Activated naive CD8-positive, alpha-beta T cell treated with anti-CD3 and anti-CD28 coated beads for 36 hours (primary cell): ENCODE measurements around the gene FAM78B. TPM values are rescaled to one million over a fixed set of nuclear protein-coding genes. Genes with fewer than 3 reads are reported as not detected.

Experiments
- DNase-seq: peaks from one replicate; pipeline ENCODE4 v3.0.0; 2021
- H3K27ac Mint-ChIP-seq: one replicate; pipeline ENCODE4 v1.8.0; 2022; ENCODE audit warnings: mild to moderate bottlenecking, moderate library complexity, mixed read lengths
- H3K27me3 Mint-ChIP-seq: one replicate; pipeline ENCODE4 v1.8.0; 2022; ENCODE audit warnings: mild to moderate bottlenecking, mixed read lengths
- H3K36me3 Mint-ChIP-seq: one replicate; pipeline ENCODE4 v1.8.0; 2021; ENCODE audit warnings: mild to moderate bottlenecking, mixed read lengths
- H3K4me1 Mint-ChIP-seq: one replicate; pipeline ENCODE4 v1.8.0; 2021; ENCODE audit warnings: mixed read lengths
- H3K4me3 Mint-ChIP-seq: one replicate; pipeline ENCODE4 v1.8.0; 2022; ENCODE audit warnings: mild to moderate bottlenecking, moderate library complexity, mixed read lengths
- H3K9me3 Mint-ChIP-seq: one replicate; pipeline ENCODE4 v1.8.0; 2022; ENCODE audit warnings: mixed read lengths
- total RNA-seq, 2 experiments: library from RNA; stranded (reverse); gene quantifications; one replicate each; pipeline ENCODE4 v1.2.3, GENCODE V29; 2021

FAM78B gene
- total RNA-seq, 2 experiments from 2014 or later = 0.62 to 0.74 TPM

- peaks cover 11% of the 10 kb centered on the region for H3K4me1 Mint-ChIP-seq
- H3K36me3 Mint-ChIP-seq = no peaks in the 10 kb centered on the region
These were observed 85.6 kb downstream of the FAM78B start for GRCh38 chr1:166080967-166081870.

GRCh38 chr1:166080277-166080966 lies 86.4 kb downstream of the FAM78B start:
- H3K4me3 Mint-ChIP-seq = peak overlapping the region; percentile 12
- H3K36me3 Mint-ChIP-seq = no peaks in the 10 kb centered on the region
- H3K4me1 Mint-ChIP-seq = peaks cover 11% of the 10 kb centered on the region
- DNase-seq = no peak
- no peak overlapping the region for H3K27ac Mint-ChIP-seq
- no peaks in the 10 kb centered on the region for H3K27me3 Mint-ChIP-seq
- H3K9me3 Mint-ChIP-seq = peaks cover 1% of the 10 kb centered on the region

More at GRCh38 chr1:166080967-166081870, 85.6 kb downstream of the FAM78B start:
- H3K4me3 Mint-ChIP-seq = peak overlapping the region; percentile 12
- DNase-seq = no peak
- H3K9me3 Mint-ChIP-seq = peaks cover 1% of the 10 kb centered on the region
- no peaks in the 10 kb centered on the region for H3K27me3 Mint-ChIP-seq
- no peak overlapping the region for H3K27ac Mint-ChIP-seq

- no peak overlapping the region for H3K4me3 Mint-ChIP-seq
- H3K27ac Mint-ChIP-seq = no peak overlapping the region
- no peaks in the 10 kb centered on the region for H3K36me3 Mint-ChIP-seq
- H3K9me3 Mint-ChIP-seq = peaks cover 1% of the 10 kb centered on the region
- H3K4me1 Mint-ChIP-seq = peaks cover 11% of the 10 kb centered on the region
- DNase-seq = no peak
- H3K27me3 Mint-ChIP-seq = no peaks in the 10 kb centered on the region
These were observed 87.5 kb downstream of the FAM78B start for GRCh38 chr1:166079276-166079675.

- DNase-seq = no peak
- H3K27ac Mint-ChIP-seq = no peak overlapping the region
- no peaks in the 10 kb centered on the region for H3K36me3 Mint-ChIP-seq
- no peaks in the 10 kb centered on the region for H3K4me1 Mint-ChIP-seq
- peaks cover 3% of the 10 kb centered on the region for H3K27me3 Mint-ChIP-seq
- H3K9me3 Mint-ChIP-seq = no peaks in the 10 kb centered on the region
- H3K4me3 Mint-ChIP-seq = no peak overlapping the region
These were observed 93.3 kb downstream of the FAM78B start for GRCh38 chr1:166073489-166073888.

GRCh38 chr1:166069390-166069789 lies 97.4 kb downstream of the FAM78B start:
- no peak for DNase-seq
- Mint-ChIP-seq H3K36me3 (no peaks in the 10 kb centered on the region), H3K4me1 (no peaks in the 10 kb centered on the region), H3K27me3 (peaks cover 3% of the 10 kb centered on the region), H3K4me3 (no peak overlapping the region), H3K27ac (no peak overlapping the region), H3K9me3 (no peaks in the 10 kb centered on the region)

GRCh38 chr1:166066107-166066506 lies 100.7 kb downstream of the FAM78B start:
- Mint-ChIP-seq H3K4me3 (no peak overlapping the region), H3K27ac (no peak overlapping the region), H3K9me3 (no peaks in the 10 kb centered on the region), H3K4me1 (no peaks in the 10 kb centered on the region), H3K27me3 (peaks cover 3% of the 10 kb centered on the region), H3K36me3 (no peaks in the 10 kb centered on the region)
- DNase-seq = no peak

GRCh38 chr1:166064951-166065350 lies 101.8 kb downstream of the FAM78B start:
- no peaks in the 10 kb centered on the region for H3K4me1 Mint-ChIP-seq
- H3K4me3 Mint-ChIP-seq = no peak overlapping the region
- no peak overlapping the region for H3K27ac Mint-ChIP-seq
- H3K27me3 Mint-ChIP-seq = peaks cover 3% of the 10 kb centered on the region
- no peaks in the 10 kb centered on the region for H3K9me3 Mint-ChIP-seq
- DNase-seq = no peak
- H3K36me3 Mint-ChIP-seq = no peaks in the 10 kb centered on the region

GRCh38 chr1:166064313-166064926 lies 102.4 kb downstream of the FAM78B start:
- no peaks in the 10 kb centered on the region for H3K36me3 Mint-ChIP-seq
- H3K9me3 Mint-ChIP-seq = no peaks in the 10 kb centered on the region
- no peak for DNase-seq
- no peaks in the 10 kb centered on the region for H3K27me3 Mint-ChIP-seq
- no peak overlapping the region for H3K27ac Mint-ChIP-seq
- H3K4me1 Mint-ChIP-seq = no peaks in the 10 kb centered on the region
- H3K4me3 Mint-ChIP-seq = no peak overlapping the region

GRCh38 chr1:166063701-166064100 lies 103.1 kb downstream of the FAM78B start:
- no peak overlapping the region for H3K27ac Mint-ChIP-seq
- H3K27me3 Mint-ChIP-seq = no peaks in the 10 kb centered on the region
- H3K4me1 Mint-ChIP-seq = no peaks in the 10 kb centered on the region
- no peaks in the 10 kb centered on the region for H3K36me3 Mint-ChIP-seq
- no peak overlapping the region for H3K4me3 Mint-ChIP-seq
- H3K9me3 Mint-ChIP-seq = no peaks in the 10 kb centered on the region
- no peak for DNase-seq

GRCh38 chr1:166062421-166063070 lies 104.3 kb downstream of the FAM78B start:
- Mint-ChIP-seq H3K27ac (no peak overlapping the region), H3K36me3 (no peaks in the 10 kb centered on the region), H3K4me1 (no peaks in the 10 kb centered on the region), H3K4me3 (no peak overlapping the region), H3K9me3 (no peaks in the 10 kb centered on the region), H3K27me3 (no peaks in the 10 kb centered on the region)
- DNase-seq = no peak

- no peak for DNase-seq
- Mint-ChIP-seq H3K36me3 (no peaks in the 10 kb centered on the region), H3K4me1 (no peaks in the 10 kb centered on the region), H3K4me3 (no peak overlapping the region), H3K27ac (no peak overlapping the region), H3K27me3 (peaks cover 8% of the 10 kb centered on the region), H3K9me3 (no peaks in the 10 kb centered on the region)
These were observed 109.2 kb downstream of the FAM78B start for GRCh38 chr1:166057650-166058049.

GRCh38 chr1:166053395-166053794 lies 113.4 kb downstream of the FAM78B start:
- no peak overlapping the region for H3K4me3 Mint-ChIP-seq
- DNase-seq = no peak
- no peaks in the 10 kb centered on the region for H3K9me3 Mint-ChIP-seq
- H3K27ac Mint-ChIP-seq = no peak overlapping the region
- no peaks in the 10 kb centered on the region for H3K4me1 Mint-ChIP-seq
- no peaks in the 10 kb centered on the region for H3K36me3 Mint-ChIP-seq
- peaks cover 17% of the 10 kb centered on the region for H3K27me3 Mint-ChIP-seq

- Mint-ChIP-seq H3K27me3 (peaks cover 5% of the 10 kb centered on the region), H3K27ac (no peak overlapping the region), H3K36me3 (no peaks in the 10 kb centered on the region), H3K4me1 (no peaks in the 10 kb centered on the region), H3K4me3 (no peak overlapping the region), H3K9me3 (no peaks in the 10 kb centered on the region)
- DNase-seq = no peak
These were observed 126.4 kb downstream of the FAM78B start for GRCh38 chr1:166040202-166040997.

- no peaks in the 10 kb centered on the region for H3K9me3 Mint-ChIP-seq
- no peak overlapping the region for H3K4me3 Mint-ChIP-seq
- no peak overlapping the region for H3K27ac Mint-ChIP-seq
- DNase-seq = no peak
- peaks cover 9% of the 10 kb centered on the region for H3K27me3 Mint-ChIP-seq
- no peaks in the 10 kb centered on the region for H3K36me3 Mint-ChIP-seq
- H3K4me1 Mint-ChIP-seq = no peaks in the 10 kb centered on the region
These were observed 127.2 kb downstream of the FAM78B start for GRCh38 chr1:166039436-166040201.
